Activated CD4-positive, alpha-beta T cell treated with anti-CD3 and anti-CD28 coated beads for 48 hours (primary cell): Measurements from ENCODE around the gene COPS6.
"Not testable (repeated sequence)": the region's sequence is repeated elsewhere in the genome, so short reads cannot be mapped to it uniquely, and the experiment has no call there.

Source experiments
- DNase-seq: peaks from one replicate; pipeline ENCODE4 v3.0.0-alpha.2; 2020

COPS6 gene

GRCh38 chr7:100127866-100128636 lies 39.3 kb downstream of the COPS6 start:
- peak; percentile 45 for DNase-seq

GRCh38 chr7:100128637-100128963 lies 39.8 kb downstream of the COPS6 start:
- no peak for DNase-seq

GRCh38 chr7:100130220-100130607 lies 41.4 kb downstream of the COPS6 start:
- not testable (repeated sequence) for DNase-seq

DNA sequence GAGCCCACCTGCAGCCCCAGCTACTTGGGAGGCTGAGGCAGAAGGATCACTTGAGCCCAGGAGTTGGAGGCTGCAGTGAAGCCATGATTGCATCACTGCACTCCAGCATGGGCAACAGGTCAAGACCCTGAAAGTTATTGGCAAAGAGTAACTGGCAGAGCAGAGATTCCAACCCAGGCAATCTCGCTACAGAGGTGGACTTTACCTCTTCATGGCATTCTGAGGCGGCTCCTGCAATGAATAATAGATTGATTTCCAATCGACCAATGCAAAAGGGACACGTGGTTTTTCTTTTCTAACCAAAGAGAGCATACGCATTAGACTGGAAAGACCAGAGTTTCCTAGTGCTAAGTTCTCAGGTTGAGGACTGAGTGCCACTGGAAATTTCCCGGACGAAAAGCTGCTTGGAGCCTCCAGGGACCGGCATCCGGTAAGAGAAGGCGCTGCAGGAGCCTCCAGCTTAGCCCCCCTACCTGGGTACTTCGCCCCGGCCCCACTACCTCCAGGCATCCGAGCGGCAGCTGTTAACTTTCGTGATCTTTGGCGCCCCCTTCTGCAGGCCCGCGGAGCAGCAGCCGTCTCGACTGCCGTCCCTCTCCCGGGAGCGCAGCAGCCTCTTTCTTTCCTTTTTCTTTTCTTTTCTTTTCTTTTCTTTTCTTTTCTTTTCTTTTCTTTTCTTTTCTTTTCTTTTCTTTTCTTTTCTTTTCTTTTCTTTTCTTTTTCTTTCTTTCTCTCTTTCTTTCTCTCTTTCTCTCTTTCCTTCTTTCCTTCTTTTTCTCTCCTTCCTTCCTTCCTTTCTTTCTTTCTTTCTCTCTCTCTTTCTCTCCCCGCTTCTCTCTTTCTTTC lies 42.1 kb downstream of the COPS6 start:
- peak; percentile 90 for DNase-seq

GRCh38 chr7:100132126-100132525 lies 43.4 kb downstream of the COPS6 start:
- no peak for DNase-seq

DNA sequence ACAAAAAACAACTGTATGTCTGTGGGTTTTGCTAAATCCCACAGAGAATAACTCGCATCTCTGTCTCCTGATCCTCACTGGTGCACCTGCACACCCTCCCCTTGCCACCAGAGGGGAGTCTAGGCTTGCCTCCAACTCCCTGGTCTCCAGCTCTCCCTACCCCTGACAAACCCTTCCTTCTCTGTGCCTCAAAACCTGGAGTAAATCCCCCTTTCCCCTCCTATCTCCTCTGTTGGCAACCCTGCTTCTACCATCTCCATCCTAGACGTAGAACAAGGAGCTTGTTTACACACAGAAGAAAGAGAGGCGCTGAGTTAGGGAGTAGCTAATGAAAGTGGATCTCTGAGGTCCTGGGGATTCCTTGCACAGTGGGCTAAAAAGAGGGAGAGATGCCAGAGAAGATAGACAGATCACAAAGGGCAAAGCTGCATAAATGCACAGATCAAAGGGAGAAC lies 44.0 kb downstream of the COPS6 start:
- peak; percentile 75 for DNase-seq

DNA sequence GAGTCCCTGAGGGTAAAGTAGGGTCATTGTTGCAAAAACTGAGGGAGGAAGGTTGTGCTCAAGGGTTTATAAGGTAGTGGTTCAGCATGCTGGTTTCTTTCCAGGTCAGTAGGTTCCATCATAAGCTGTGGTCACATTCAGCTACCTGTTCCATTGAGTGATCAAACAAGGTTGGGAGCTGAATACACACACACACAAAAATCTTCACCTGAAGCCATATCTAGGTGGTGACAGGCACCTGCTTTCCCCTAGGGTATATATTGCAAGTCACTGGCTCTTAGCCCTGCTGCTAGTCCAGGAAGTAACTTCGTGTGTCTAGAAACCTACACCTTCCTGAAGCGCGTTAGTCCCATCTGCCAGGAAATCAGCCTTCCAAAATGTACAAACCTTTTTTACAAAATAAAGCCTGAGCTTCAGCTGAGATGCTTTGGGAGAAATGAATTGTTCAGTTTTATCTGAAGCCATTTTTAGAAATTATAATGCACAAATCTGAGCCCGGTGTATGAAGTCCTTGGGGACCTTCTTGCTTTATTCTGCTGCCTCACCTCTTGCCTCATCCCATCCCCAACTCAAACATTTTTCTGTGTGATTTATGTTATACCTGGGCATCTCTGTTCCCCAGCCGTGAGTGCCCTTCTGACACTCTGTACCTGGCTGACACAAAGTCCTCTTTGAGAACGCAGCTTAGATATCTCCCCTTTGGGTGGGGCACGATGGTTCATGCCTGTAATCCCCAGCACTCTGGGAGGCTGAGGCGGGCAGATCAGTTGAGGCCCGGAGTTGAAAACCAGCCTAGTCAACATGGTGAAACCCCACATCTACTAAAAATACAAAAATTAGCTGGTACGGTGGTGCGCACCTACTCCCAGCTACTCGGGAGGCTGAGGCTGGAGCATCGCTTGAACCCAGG lies 49.3 kb downstream of the COPS6 start:
- no peak for DNase-seq

DNA sequence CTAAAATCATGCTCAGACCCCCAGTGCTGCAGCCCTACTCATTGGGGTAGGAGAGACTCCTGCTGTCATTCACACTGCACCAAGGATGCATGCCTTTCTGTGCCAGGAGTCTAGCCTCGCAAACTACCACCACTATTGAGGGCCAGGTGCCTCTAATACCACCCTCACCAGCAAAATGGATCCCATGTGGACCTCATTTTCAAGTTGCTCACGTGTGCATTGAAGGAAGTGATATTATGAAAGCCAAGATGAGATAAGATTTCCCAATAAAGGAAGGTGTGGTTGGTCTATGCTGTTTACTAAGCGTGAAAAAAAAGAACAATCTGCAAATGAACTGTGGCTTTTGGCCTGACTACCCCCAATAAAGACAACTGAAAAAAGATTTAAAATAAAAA lies 52.8 kb downstream of the COPS6 start:
- DNase-seq, result no peak
